ENCODE data around the gene ZBTB7C.

- TF ChIP-seq POLR2AphosphoS5 (IDR thresholded peaks at IDR 0.05) (no peak), CTCF (IDR thresholded peaks at IDR 0.05) (no peak)
These were observed 409.4 kb downstream of the ZBTB7C start for GRCh38 chr18:47999801-48000248.
